ENCODE results near the gene BRI3. TPM values are rescaled to one million over a fixed set of nuclear protein-coding genes. Genes with fewer than 3 reads are reported as not detected.

BRI3 gene
- total RNA-seq, 1 experiment from 2014 or later = 154 TPM

- Mint-ChIP-seq H3K4me3 (ENCODE audit: unreplicated experiment) (no peak overlapping the region), H3K27ac (ENCODE audit: low read depth, unreplicated experiment) (no peak overlapping the region), H3K9me3 (ENCODE audit: unreplicated experiment) (no peaks in the 10 kb centered on the region), H3K4me1 (ENCODE audit: insufficient read depth, unreplicated experiment) (no peaks in the 10 kb centered on the region), H3K36me3 (ENCODE audit: insufficient read depth, unreplicated experiment) (peaks cover 69% of the 10 kb centered on the region), H3K27me3 (ENCODE audit: insufficient read depth, unreplicated experiment) (no peaks in the 10 kb centered on the region)
- ChIA-PET CTCF (interaction anchor here (0.7 to 1.9 kb wide), 11 partner anchors 8 to 555 kb away, joined by 3 to 12 read pairs (median 4); partner anchors contain the start of gene BAIAP2L1), POLR2A (interaction anchor here (0.9 to 1.4 kb wide), 2 partner anchors 7 to 107 kb away, joined by 4 to 5 read pairs; partner anchors contain the start of gene BAIAP2L1)
- intact Hi-C loops (cut with micrococcal nuclease) = loop anchor here (1.0 kb wide), 1 partner anchor 108 kb away; the partner anchor contains the start of gene BAIAP2L1
- TF ChIP-seq CTCF (IDR thresholded peaks at IDR 0.05; ENCODE audit: unreplicated experiment) = no peak
- BruUV-seq (replicated peaks) = no TSS peak
- DNase-seq (ENCODE audit: unreplicated experiment) = no peak
Observed at GRCh38 chr7:98293746-98294145, 12.3 kb downstream of the BRI3 start.

GRCh38 chr7:98294326-98294725 lies 12.8 kb downstream of the BRI3 start:
- CTCF ChIA-PET = interaction anchor here (0.6 to 1.9 kb wide), 21 partner anchors 9 to 555 kb away, joined by 3 to 12 read pairs (median 3); partner anchors contain the start of gene BAIAP2L1
- no peak for TF ChIP-seq CTCF (IDR thresholded peaks at IDR 0.05; ENCODE audit: unreplicated experiment)
- peak overlapping the region; percentile 79 for H3K27ac Mint-ChIP-seq (ENCODE audit: low read depth, unreplicated experiment)
- H3K27me3 Mint-ChIP-seq (ENCODE audit: insufficient read depth, unreplicated experiment) = no peaks in the 10 kb centered on the region
- no peak for DNase-seq (ENCODE audit: unreplicated experiment)
- BruUV-seq (replicated peaks) = TSS peak; percentile 7
- no peaks in the 10 kb centered on the region for H3K9me3 Mint-ChIP-seq (ENCODE audit: unreplicated experiment)
- intact Hi-C loops (cut with micrococcal nuclease) = loop anchor here (1.0 kb wide), 1 partner anchor 107 kb away; the partner anchor contains the start of gene BAIAP2L1
- peaks cover 63% of the 10 kb centered on the region for H3K36me3 Mint-ChIP-seq (ENCODE audit: insufficient read depth, unreplicated experiment)
- no peak overlapping the region for H3K4me3 Mint-ChIP-seq (ENCODE audit: unreplicated experiment)
- no peaks in the 10 kb centered on the region for H3K4me1 Mint-ChIP-seq (ENCODE audit: insufficient read depth, unreplicated experiment)
- POLR2A ChIA-PET = interaction anchor here (0.7 to 1.4 kb wide), 3 partner anchors 8 to 547 kb away, joined by 3 to 8 read pairs (median 4); partner anchors contain the start of gene BAIAP2L1

GRCh38 chr7:98294798-98295382 lies 13.4 kb downstream of the BRI3 start:
- BruUV-seq (replicated peaks) = no TSS peak
- Mint-ChIP-seq H3K4me3 (ENCODE audit: unreplicated experiment) (no peak overlapping the region), H3K9me3 (ENCODE audit: unreplicated experiment) (no peaks in the 10 kb centered on the region), H3K27me3 (ENCODE audit: insufficient read depth, unreplicated experiment) (no peaks in the 10 kb centered on the region), H3K27ac (ENCODE audit: low read depth, unreplicated experiment) (peak overlapping the region; percentile 79), H3K36me3 (ENCODE audit: insufficient read depth, unreplicated experiment) (peaks cover 58% of the 10 kb centered on the region), H3K4me1 (ENCODE audit: insufficient read depth, unreplicated experiment) (no peaks in the 10 kb centered on the region)
- CTCF ChIA-PET = interaction anchor here (0.6 to 1.9 kb wide), 21 partner anchors 10 to 547 kb away, joined by 3 to 12 read pairs (median 3); partner anchors contain the start of gene BAIAP2L1
- peak; percentile 72 for DNase-seq (ENCODE audit: unreplicated experiment)
- intact Hi-C loops (cut with micrococcal nuclease) = loop anchor here (1.0 kb wide), 1 partner anchor 106 kb away; the partner anchor contains the start of gene BAIAP2L1
- POLR2A ChIA-PET = interaction anchor here (0.7 to 1.4 kb wide), 3 partner anchors 9 to 546 kb away, joined by 3 to 8 read pairs (median 4); partner anchors contain the start of gene BAIAP2L1
- TF ChIP-seq CTCF (IDR thresholded peaks at IDR 0.05; ENCODE audit: unreplicated experiment) = peak; percentile 84

GRCh38 chr7:98295467-98296192 lies 14.1 kb downstream of the BRI3 start:
- Mint-ChIP-seq H3K4me3 (ENCODE audit: unreplicated experiment) (no peak overlapping the region), H3K4me1 (ENCODE audit: insufficient read depth, unreplicated experiment) (no peaks in the 10 kb centered on the region), H3K27me3 (ENCODE audit: insufficient read depth, unreplicated experiment) (no peaks in the 10 kb centered on the region), H3K9me3 (ENCODE audit: unreplicated experiment) (no peaks in the 10 kb centered on the region), H3K36me3 (ENCODE audit: insufficient read depth, unreplicated experiment) (peaks cover 60% of the 10 kb centered on the region), H3K27ac (ENCODE audit: low read depth, unreplicated experiment) (peak overlapping the region; percentile 79)
- no peak for TF ChIP-seq CTCF (IDR thresholded peaks at IDR 0.05; ENCODE audit: unreplicated experiment)
- no peak for DNase-seq (ENCODE audit: unreplicated experiment)
- BruUV-seq (replicated peaks) = no TSS peak
- ChIA-PET CTCF (interaction anchor here (0.6 to 2.0 kb wide), 10 partner anchors 10 to 546 kb away, joined by 3 to 13 read pairs (median 6); partner anchors contain the start of gene BAIAP2L1), POLR2A (interaction anchor here (0.8 kb wide), 1 partner anchor 11 kb away, joined by 4 read pairs; no protein-coding TSS in a partner anchor)
- intact Hi-C loops (cut with micrococcal nuclease) = no loop called here
